Activated CD4-positive, alpha-beta T cell treated with anti-CD3 and anti-CD28 coated beads, Interleukin-2, amount 10 ng/mL, durations not matched to agents 24 days and 14 days (primary cell): Measurements from ENCODE around the gene TUSC2. TPM values are rescaled to one million over a fixed set of nuclear protein-coding genes. Genes with fewer than 3 reads are reported as not detected.

Experiments used
- DNase-seq: peaks from one replicate; pipeline ENCODE4 v3.0.0; 2022
- H3K27ac Mint-ChIP-seq: one replicate; pipeline ENCODE4 v1.8.0; 2022; ENCODE audit warnings: mild to moderate bottlenecking, mixed read lengths
- H3K27me3 Mint-ChIP-seq: one replicate; pipeline ENCODE4 v1.8.0; 2022; ENCODE audit warnings: mixed read lengths
- H3K36me3 Mint-ChIP-seq: one replicate; pipeline ENCODE4 v1.8.0; 2022; ENCODE audit warnings: low read depth, mild to moderate bottlenecking, mixed read lengths
- H3K4me1 Mint-ChIP-seq: one replicate; pipeline ENCODE4 v1.8.0; 2021; ENCODE audit warnings: mixed read lengths
- H3K4me3 Mint-ChIP-seq: one replicate; pipeline ENCODE4 v1.8.0; 2022; ENCODE audit warnings: mild to moderate bottlenecking, moderate library complexity, mixed read lengths
- H3K9me3 Mint-ChIP-seq: one replicate; pipeline ENCODE4 v1.8.0; 2021; ENCODE audit warnings: mixed read lengths
- intact Hi-C: fragments of 100-400 bp; cut with micrococcal nuclease; formaldehyde crosslinking; loops from one replicate; pipeline ENCODE4 v1.15.1; 2023
- total RNA-seq: library from RNA; stranded (reverse); gene quantifications from 2 replicates; pipeline ENCODE4 v1.2.3, GENCODE V29; 2022

Gene TUSC2
- total RNA-seq, 1 donor from 2014 or later: 25.0 TPM

- Mint-ChIP-seq H3K36me3 (peaks cover 2% of the 10 kb centered on the region), H3K4me1 (peaks cover 29% of the 10 kb centered on the region), H3K27me3 (no peaks in the 10 kb centered on the region), H3K27ac (no peak overlapping the region), H3K4me3 (no peak overlapping the region), H3K9me3 (no peaks in the 10 kb centered on the region)
- intact Hi-C loops: loop anchor here (5.0 to 10.0 kb wide), 2 partner anchors 315 to 622 kb away; partner anchors contain the start of genes APEH and CISH
- DNase-seq: peak; percentile 58
Observed at GRCh38 chr3:50296721-50297383, 31.2 kb downstream of the TUSC2 start.

GRCh38 chr3:50295553-50296431 is 32.2 kb downstream of the TUSC2 start:
- DNase-seq: peak; percentile 56
- Mint-ChIP-seq H3K4me3 (no peak overlapping the region), H3K4me1 (peaks cover 29% of the 10 kb centered on the region), H3K27ac (peak overlapping the region; percentile 51), H3K9me3 (no peaks in the 10 kb centered on the region), H3K36me3 (peaks cover 8% of the 10 kb centered on the region), H3K27me3 (no peaks in the 10 kb centered on the region)
- intact Hi-C loops: loop anchor here (5.0 to 10.0 kb wide), 2 partner anchors 317 to 621 kb away; partner anchors contain the start of genes APEH and CISH

- peak; percentile 57 for DNase-seq
Observed at GRCh38 chr3:50294492-50295403, 33.3 kb downstream of the TUSC2 start.

DNA sequence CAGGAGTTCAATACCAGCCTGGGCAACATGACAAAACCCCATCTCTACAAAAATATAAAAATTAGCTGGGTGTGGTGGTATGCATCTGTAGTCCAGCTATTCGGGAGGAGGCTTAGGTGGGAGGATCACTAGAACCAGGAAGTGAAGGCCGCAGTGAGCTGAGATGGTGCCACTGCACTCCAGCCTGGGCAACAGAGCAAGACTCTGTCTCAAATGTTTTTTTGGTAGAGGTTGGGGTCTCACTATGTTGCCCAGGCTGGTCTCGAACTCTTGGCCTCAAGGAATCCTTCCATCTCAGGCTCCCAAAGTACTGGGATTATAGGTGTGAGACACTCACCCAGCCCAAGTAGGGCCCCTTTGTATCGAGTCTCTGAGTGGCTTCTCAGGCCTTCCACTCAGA is 33.9 kb downstream of the TUSC2 start:
- intact Hi-C loops: loop anchor here (10.0 kb wide), 1 partner anchor 619 kb away; the partner anchor contains the start of gene APEH
- Mint-ChIP-seq H3K27me3 (no peaks in the 10 kb centered on the region), H3K4me3 (no peak overlapping the region)

More at GRCh38 chr3:50294492-50295403, 33.3 kb downstream of the TUSC2 start:
- no peak overlapping the region for H3K27ac Mint-ChIP-seq
- no peaks in the 10 kb centered on the region for H3K27me3 Mint-ChIP-seq
- no peak overlapping the region for H3K4me3 Mint-ChIP-seq
- H3K36me3 Mint-ChIP-seq: peaks cover 15% of the 10 kb centered on the region
- H3K4me1 Mint-ChIP-seq: peaks cover 22% of the 10 kb centered on the region
- no peaks in the 10 kb centered on the region for H3K9me3 Mint-ChIP-seq
- intact Hi-C loops: loop anchor here (5.0 to 10.0 kb wide), 2 partner anchors 318 to 620 kb away; partner anchors contain the start of genes APEH and CISH

GRCh38 chr3:50293079-50293801 is 34.8 kb downstream of the TUSC2 start:
- intact Hi-C loops: loop anchor here (10.0 kb wide), 1 partner anchor 618 kb away; the partner anchor contains the start of gene APEH
- no peak for DNase-seq
- H3K9me3 Mint-ChIP-seq: no peaks in the 10 kb centered on the region
- H3K27me3 Mint-ChIP-seq: no peaks in the 10 kb centered on the region
- peak overlapping the region; percentile 96 for H3K27ac Mint-ChIP-seq
- peaks cover 16% of the 10 kb centered on the region for H3K4me1 Mint-ChIP-seq
- H3K4me3 Mint-ChIP-seq: peak overlapping the region; percentile 94
- peaks cover 28% of the 10 kb centered on the region for H3K36me3 Mint-ChIP-seq

More for the DNA sequence above, 33.9 kb downstream of the TUSC2 start:
- Mint-ChIP-seq H3K36me3 (peaks cover 22% of the 10 kb centered on the region), H3K4me1 (peaks cover 19% of the 10 kb centered on the region), H3K9me3 (no peaks in the 10 kb centered on the region), H3K27ac (no peak overlapping the region)
- DNase-seq: no peak

DNA sequence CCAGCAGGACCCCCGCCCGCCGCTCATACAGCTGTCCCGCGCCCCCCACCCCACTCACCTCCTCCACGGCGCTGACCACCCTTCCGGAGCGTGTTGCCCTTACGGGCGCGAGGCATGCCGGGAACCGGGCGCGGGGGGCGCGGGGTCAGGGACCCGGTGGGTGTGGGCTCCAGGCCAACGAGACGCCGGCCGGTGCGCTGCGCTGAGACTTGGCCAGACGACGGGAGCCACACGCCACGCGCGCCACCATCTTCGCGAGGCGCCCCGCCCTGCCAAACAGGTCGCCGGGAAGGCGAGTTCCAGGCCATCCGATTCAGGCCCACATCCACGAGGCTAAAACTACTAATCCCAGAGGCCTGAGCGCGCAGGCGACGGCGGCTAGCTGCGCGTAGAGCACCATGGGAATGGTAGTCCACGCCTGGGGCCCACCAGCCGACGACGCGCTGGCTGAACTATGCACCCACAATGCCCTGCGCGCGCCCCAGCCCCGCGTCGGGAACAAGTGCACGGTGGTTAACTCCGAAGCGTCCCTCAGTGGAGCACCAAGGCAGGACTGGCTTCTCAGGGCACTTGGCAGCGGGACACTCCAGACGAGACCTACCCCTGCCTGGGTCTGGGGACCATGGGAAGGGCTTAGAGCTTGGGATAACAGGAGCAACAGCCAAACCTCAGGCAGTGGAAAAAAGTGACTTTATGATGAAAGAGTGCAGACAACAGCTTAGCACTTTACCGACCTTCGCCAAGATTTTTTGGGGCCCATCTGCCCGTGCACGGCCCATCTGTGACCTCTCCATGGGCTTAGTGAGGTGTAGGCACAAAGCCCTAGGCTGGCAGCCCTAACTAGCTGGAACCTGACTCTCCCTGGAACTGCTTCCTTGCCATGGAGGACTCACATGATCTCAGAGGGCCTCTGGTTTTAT is 35.6 kb downstream of the TUSC2 start, which contains the start of gene IFRD2:
IFRD2 (minus strand) TSS at position 271 of the 920 bp plus-strand sequence; CDS start at position 116, 155 bp downstream.
- H3K27ac Mint-ChIP-seq: peak within 1 kb of the TSS; percentile 96
- no peaks in the 10 kb centered on the region for H3K27me3 Mint-ChIP-seq
- peak; percentile 99 for DNase-seq
- H3K9me3 Mint-ChIP-seq: no peaks in the 10 kb centered on the region
- intact Hi-C loops: loop anchor here (1.0 to 10.0 kb wide), 4 partner anchors 36 to 618 kb away; partner anchors contain the start of genes APEH, RBM5, TMEM115 and TUSC2
- H3K36me3 Mint-ChIP-seq: peaks cover 33% of the 10 kb centered on the region
- peak within 1 kb of the TSS; percentile 94 for H3K4me3 Mint-ChIP-seq
- peaks cover 12% of the 10 kb centered on the region for H3K4me1 Mint-ChIP-seq

DNA sequence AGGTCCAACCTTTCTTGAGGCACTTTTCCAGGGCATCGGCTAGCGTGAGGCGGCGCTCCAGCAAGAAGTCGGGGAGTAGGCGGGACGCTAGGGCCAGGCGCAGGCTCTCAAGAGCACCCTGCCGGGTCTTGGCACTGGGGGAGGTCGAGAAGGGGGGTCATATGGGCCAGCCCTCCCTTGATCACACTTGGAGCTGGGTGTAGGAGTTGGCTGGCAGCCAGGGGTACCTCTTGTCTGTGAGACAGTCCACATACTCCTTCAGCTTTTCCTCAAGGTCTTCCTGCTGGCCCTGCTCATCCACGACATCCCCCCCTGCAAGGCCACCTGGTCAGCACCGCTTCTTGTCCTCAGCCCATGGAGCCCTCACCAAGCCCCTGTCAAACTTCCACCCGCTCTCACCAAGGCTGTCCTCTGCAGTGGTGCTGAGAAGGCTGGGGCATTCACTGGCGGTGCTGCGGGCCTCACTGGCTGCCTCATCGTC is 37.8 kb downstream of the TUSC2 start:
- Mint-ChIP-seq H3K27me3 (no peaks in the 10 kb centered on the region), H3K9me3 (no peaks in the 10 kb centered on the region), H3K27ac (no peak overlapping the region), H3K4me1 (peaks cover 14% of the 10 kb centered on the region), H3K36me3 (peaks cover 40% of the 10 kb centered on the region), H3K4me3 (peak overlapping the region; percentile 94)
- DNase-seq: peak; percentile 59
- intact Hi-C loops: loop anchor here (10.0 kb wide), 1 partner anchor 615 kb away; the partner anchor contains the start of gene APEH

DNA sequence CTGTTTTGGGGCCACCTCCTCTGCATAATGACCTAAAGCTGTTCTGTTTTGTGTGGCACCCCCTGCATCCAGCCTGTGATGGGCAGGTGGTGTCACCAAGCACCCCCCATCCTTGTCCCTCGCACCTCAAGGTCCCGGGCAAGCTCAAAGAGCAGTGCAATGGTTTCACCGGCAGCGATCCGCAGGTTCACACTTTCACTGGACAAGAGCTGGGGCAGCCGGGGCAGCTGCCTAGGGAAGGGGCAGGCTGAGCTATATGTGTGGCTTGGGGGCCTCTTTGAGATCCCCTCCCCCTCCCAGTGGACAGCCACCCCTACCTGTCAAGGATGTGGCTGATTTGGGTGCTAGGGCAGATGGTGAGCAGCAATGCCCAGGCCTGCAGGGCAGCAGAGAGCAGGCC is 38.9 kb downstream of the TUSC2 start:
- Mint-ChIP-seq H3K9me3 (no peaks in the 10 kb centered on the region), H3K27ac (no peak overlapping the region), H3K36me3 (peaks cover 42% of the 10 kb centered on the region), H3K4me3 (peak overlapping the region; percentile 15), H3K27me3 (no peaks in the 10 kb centered on the region), H3K4me1 (peaks cover 14% of the 10 kb centered on the region)
- no peak for DNase-seq
- intact Hi-C loops: no loop called here

DNA sequence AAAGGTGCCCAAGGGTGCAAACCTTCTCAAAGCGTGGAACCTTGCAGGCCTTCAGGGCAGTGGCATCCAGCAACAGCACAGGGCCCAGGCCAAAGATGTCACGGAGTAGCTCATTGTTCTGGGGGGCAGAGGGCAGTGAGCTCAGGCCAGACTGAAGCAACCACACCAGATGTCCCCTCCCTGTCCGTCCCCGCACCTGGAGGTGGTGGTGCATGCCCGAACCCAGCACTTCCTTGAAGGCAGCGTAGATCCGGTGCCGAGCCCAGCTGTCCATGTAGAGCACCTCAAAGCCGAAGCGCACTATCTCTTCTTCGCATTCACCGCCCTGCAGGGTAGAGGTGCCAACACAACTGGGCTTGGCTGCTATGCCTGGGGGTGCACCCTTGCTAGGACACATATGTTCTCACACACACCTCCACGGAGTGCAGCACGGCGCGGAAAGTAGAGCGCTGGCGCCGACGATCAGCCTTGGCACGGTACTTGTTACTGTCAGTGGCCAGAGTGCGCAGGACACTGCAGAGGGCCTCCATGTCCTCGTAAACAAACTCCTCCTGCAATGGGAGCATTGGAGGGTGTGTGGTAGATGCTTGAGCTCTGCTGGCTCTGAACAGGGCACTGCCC is 39.5 kb downstream of the TUSC2 start:
- no peak overlapping the region for H3K27ac Mint-ChIP-seq
- DNase-seq: peak; percentile 55
- H3K4me1 Mint-ChIP-seq: peaks cover 14% of the 10 kb centered on the region
- H3K9me3 Mint-ChIP-seq: no peaks in the 10 kb centered on the region
- intact Hi-C loops: no loop called here
- peaks cover 42% of the 10 kb centered on the region for H3K36me3 Mint-ChIP-seq
- H3K4me3 Mint-ChIP-seq: no peak overlapping the region
- no peaks in the 10 kb centered on the region for H3K27me3 Mint-ChIP-seq

DNA sequence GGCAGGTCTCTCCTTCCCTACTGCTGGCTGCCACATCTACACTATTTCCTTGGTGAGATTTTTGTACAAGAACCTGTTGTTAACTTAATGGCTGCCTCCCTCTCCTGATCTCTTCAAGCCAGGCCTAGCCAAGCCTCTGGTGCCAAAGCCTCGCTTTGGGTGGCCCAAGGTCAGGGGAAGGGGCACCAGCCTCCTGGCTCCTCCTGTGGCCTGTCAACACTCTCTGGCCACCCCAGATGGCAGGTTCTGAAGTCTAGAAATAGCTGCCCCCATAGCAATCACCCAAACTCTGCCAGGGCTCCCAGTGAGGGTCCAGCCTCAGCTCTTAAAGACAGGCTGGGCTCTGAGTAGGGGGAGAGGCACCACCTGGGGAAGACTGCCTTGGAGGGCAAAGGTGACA is 40.8 kb downstream of the TUSC2 start:
- H3K9me3 Mint-ChIP-seq: no peaks in the 10 kb centered on the region
- DNase-seq: no peak
- no peak overlapping the region for H3K4me3 Mint-ChIP-seq
- no peaks in the 10 kb centered on the region for H3K27me3 Mint-ChIP-seq
- no peak overlapping the region for H3K27ac Mint-ChIP-seq
- intact Hi-C loops: no loop called here
- peaks cover 7% of the 10 kb centered on the region for H3K4me1 Mint-ChIP-seq
- peaks cover 42% of the 10 kb centered on the region for H3K36me3 Mint-ChIP-seq
